Hepatocyte (in vitro differentiated cells): ENCODE data around the gene PALLD. TPM values are rescaled to one million over a fixed set of nuclear protein-coding genes. Genes with fewer than 3 reads are reported as not detected.

Source experiments
- DNase-seq: peaks from one replicate; pipeline ENCODE4 v3.0.0-alpha.2; 2016; ENCODE audit warnings: low spot score
- H2AFZ ChIP-seq: fragments of 200-600 bp; sonication (generic); 2 replicates; pipeline ENCODE4 v1.6.0; 2016; ENCODE audit warnings: antibody characterized with exemption, mild to moderate bottlenecking
- H3K27ac ChIP-seq: fragments of 200-600 bp; sonication (generic); 2 replicates; pipeline ENCODE4 v1.5.1; 2016; ENCODE audit warnings: mild to moderate bottlenecking
- H3K27me3 ChIP-seq: fragments of 200-600 bp; sonication (generic); 2 replicates; pipeline ENCODE4 v1.6.1; 2016
- H3K36me3 ChIP-seq: fragments of 200-600 bp; sonication (generic); replicated peaks from 2 replicates; pipeline ENCODE4 v1.5.1; 2016; ENCODE audit warnings: low read depth; ENCODE audit not compliant: insufficient read depth
- H3K4me1 ChIP-seq: fragments of 200-600 bp; sonication (generic); 2 replicates; pipeline ENCODE4 v1.5.1; 2016; ENCODE audit warnings: mild to moderate bottlenecking, moderate library complexity; ENCODE audit not compliant: insufficient read depth
- H3K4me2 ChIP-seq: fragments of 200-600 bp; sonication (generic); 2 replicates; pipeline ENCODE4 v1.6.0; 2016
- H3K4me3 ChIP-seq: fragments of 200-600 bp; sonication (generic); 2 replicates; pipeline ENCODE4 v1.5.1; 2016; ENCODE audit warnings: mild to moderate bottlenecking
- H3K79me2 ChIP-seq: fragments of 200-600 bp; sonication (generic); 2 replicates; pipeline ENCODE4 v1.6.0; 2017; ENCODE audit warnings: mild to moderate bottlenecking
- H3K9me2 ChIP-seq: fragments of 200-600 bp; sonication (generic); replicated peaks from 2 replicates; pipeline ENCODE4 v1.6.0; 2017; ENCODE audit warnings: mild to moderate bottlenecking; ENCODE audit not compliant: insufficient read depth
- H3K9me3 ChIP-seq: fragments of 200-600 bp; sonication (generic); 2 replicates; pipeline ENCODE4 v1.5.1; 2016; ENCODE audit warnings: low read depth, mild to moderate bottlenecking
- H4K20me1 ChIP-seq: fragments of 200-600 bp; sonication (generic); 2 replicates; pipeline ENCODE4 v1.6.0; 2016; ENCODE audit warnings: mild to moderate bottlenecking; ENCODE audit not compliant: insufficient read depth, poor library complexity, severe bottlenecking
- CTCF ChIP-seq: fragments of 200-600 bp; sonication (generic); IDR thresholded peaks from 2 replicates; pipeline ENCODE4 v1.5.1; 2016; ENCODE audit warnings: antibody characterized with exemption, mild to moderate bottlenecking; ENCODE audit not compliant: poor library complexity
- EZH2 ChIP-seq: fragments of 200-600 bp; sonication (generic); IDR thresholded peaks from 2 replicates; pipeline ENCODE4 v1.6.1; 2016; ENCODE audit warnings: antibody characterized with exemption, mild to moderate bottlenecking, borderline replicate concordance
- EZH2phosphoT487 ChIP-seq: fragments of 200-600 bp; sonication (generic); IDR thresholded peaks from one replicate; pipeline ENCODE4 v1.6.1; 2018; ENCODE audit warnings: antibody characterized with exemption, mild to moderate bottlenecking, low read depth, moderate library complexity; ENCODE audit not compliant: unreplicated experiment, severe bottlenecking
- WGBS: methylation state at CpG from one replicate; pipeline ENCODE4 v1.1.6; 2016; ENCODE audit warnings: low lambda C conversion rate; ENCODE audit errors: missing lambda C conversion rate; 5-methylcytosine and 5-hydroxymethylcytosine counted together
- polyA plus RNA-seq: library from polyadenylated mRNA; unstranded; fragments of >200 nt; fragmentation: Nextera tagmentation; extraction: Ambion mirVana; gene quantifications from 2 replicates; pipeline ENCODE4 v1.2.1, GENCODE V29; 2016
- total RNA-seq: library from RNA; depleted of rRNA; stranded (reverse); fragments of >200 nt; gene quantifications from 2 replicates; pipeline ENCODE4 v1.2.3, GENCODE V29; 2014

PALLD gene
- total and polyA plus RNA-seq, 2 experiments from 2014 or later: 82.7 to 85.2 TPM

- Histone ChIP-seq H3K4me1 (peaks cover 11% of the 10 kb centered on the region), H4K20me1 (no peaks in the 10 kb centered on the region), H3K79me2 (peaks cover 8% of the 10 kb centered on the region), H3K4me2 (no peak overlapping the region), H2AFZ (no peak overlapping the region), H3K9me3 (no peaks in the 10 kb centered on the region), H3K27me3 (no peaks in the 10 kb centered on the region), H3K27ac (no peak overlapping the region), H3K4me3 (no peak overlapping the region), H3K36me3 (no peaks in the 10 kb centered on the region), H3K9me2 (no peaks in the 10 kb centered on the region)
- 94% methylated on average over 2 of the region's 2 CpGs for WGBS
- DNase-seq: no peak
- no peak for TF ChIP-seq EZH2
- TF ChIP-seq CTCF: no peak
Observed at GRCh38 chr4:168667921-168668320, 171.1 kb downstream of the PALLD start.

- no peak for DNase-seq
- H3K9me3 ChIP-seq: no peaks in the 10 kb centered on the region
- H3K4me1 ChIP-seq: peaks cover 14% of the 10 kb centered on the region
- H3K4me2 ChIP-seq: no peak overlapping the region
- H3K27me3 ChIP-seq: no peaks in the 10 kb centered on the region
- no peaks in the 10 kb centered on the region for H3K36me3 ChIP-seq
- no peak overlapping the region for H2AFZ ChIP-seq
- no peaks in the 10 kb centered on the region for H3K79me2 ChIP-seq
- H3K9me2 ChIP-seq: no peaks in the 10 kb centered on the region
- H3K4me3 ChIP-seq: no peak overlapping the region
- WGBS: 90% methylated on average over 11 of the region's 11 CpGs
- H4K20me1 ChIP-seq: no peaks in the 10 kb centered on the region
- no peak for TF ChIP-seq EZH2
- TF ChIP-seq EZH2phosphoT487: no peak
- no peak for TF ChIP-seq CTCF
- no peak overlapping the region for H3K27ac ChIP-seq
Observed at GRCh38 chr4:168673476-168673875, 176.6 kb downstream of the PALLD start.

- no peak overlapping the region for H2AFZ ChIP-seq
- H3K4me3 ChIP-seq: no peak overlapping the region
- H4K20me1 ChIP-seq: no peaks in the 10 kb centered on the region
- H3K36me3 ChIP-seq: no peaks in the 10 kb centered on the region
- H3K79me2 ChIP-seq: no peaks in the 10 kb centered on the region
- H3K4me2 ChIP-seq: peak overlapping the region; percentile 50
- no peaks in the 10 kb centered on the region for H3K27me3 ChIP-seq
- H3K27ac ChIP-seq: peak overlapping the region; percentile 60
- DNase-seq: peak; percentile 36
- H3K9me3 ChIP-seq: no peaks in the 10 kb centered on the region
- H3K9me2 ChIP-seq: no peaks in the 10 kb centered on the region
- no peak for TF ChIP-seq EZH2phosphoT487
- TF ChIP-seq EZH2: no peak
- TF ChIP-seq CTCF: no peak
- WGBS: 45% methylated on average over 6 of the region's 6 CpGs
- H3K4me1 ChIP-seq: peaks cover 14% of the 10 kb centered on the region
Observed at GRCh38 chr4:168674077-168674747, 177.4 kb downstream of the PALLD start.
